CD14-positive monocyte (primary cell): ENCODE data around the gene FBXO7. TPM values are rescaled to one million over a fixed set of nuclear protein-coding genes. Genes with fewer than 3 reads are reported as not detected.

Source experiments
- DNase-seq, 3 donors: peaks; one replicate each; pipeline ENCODE4 v3.0.0-alpha.2; 2011 to 2022
- H2AFZ ChIP-seq: 2 replicates; pipeline ENCODE4 v1.6.0; 2012; ENCODE audit warnings: mild to moderate bottlenecking, low read depth, low read length, inconsistent platforms; ENCODE audit not compliant: insufficient read depth, poor library complexity, severe bottlenecking
- H3K27ac ChIP-seq, 2 donors: 1 replicate in 1 of 2; 2 replicates in 1 of 2; pipeline ENCODE4 v1.5.1; 2012 to 2013; ENCODE audit warnings: low read length in 2 of 2, control low read depth in 1 of 2, inconsistent platforms in 1 of 2, low read depth in 1 of 2, mild to moderate bottlenecking in 1 of 2
- H3K27me3 ChIP-seq, 2 donors: one replicate each; pipeline versions ENCODE4 v1.6.0 to v1.6.1; 2011 to 2013; ENCODE audit warnings: low read length in 2 of 2; ENCODE audit not compliant: control insufficient read depth in 2 of 2, insufficient read depth in 2 of 2
- H3K36me3 ChIP-seq, 2 donors: replicated peaks in 1 of 2; 1 replicate in 1 of 2; 2 replicates in 1 of 2; pipeline versions ENCODE4 v1.5.1 to v1.6.1; 2012 to 2013; ENCODE audit warnings: low read length in 2 of 2, control low read depth in 1 of 2, inconsistent platforms in 1 of 2, mild to moderate bottlenecking in 1 of 2; ENCODE audit not compliant: insufficient read depth in 2 of 2, control insufficient read depth in 1 of 2
- H3K4me1 ChIP-seq, 2 donors: 1 replicate in 1 of 2; 2 replicates in 1 of 2; pipeline versions ENCODE4 v1.5.1 to v1.6.1; 2012 to 2013; ENCODE audit warnings: low read length in 2 of 2, control low read depth in 1 of 2, inconsistent platforms in 1 of 2, mild to moderate bottlenecking in 1 of 2, moderate library complexity in 1 of 2; ENCODE audit not compliant: insufficient read depth in 2 of 2, control insufficient read depth in 1 of 2
- H3K4me2 ChIP-seq: replicated peaks from 2 replicates; pipeline ENCODE3; 2012; ENCODE audit warnings: low read length, moderate library complexity, mild to moderate bottlenecking; ENCODE audit not compliant: poor library complexity, severe bottlenecking; ENCODE audit errors: extremely low read depth
- H3K4me3 ChIP-seq, 3 experiments: fragments of 200-600 bp in 1 of 3; sonication (generic) in 1 of 3; replicated peaks in 1 of 3; 1 replicate in 2 of 3; 2 replicates in 1 of 3; pipeline ENCODE4 v1.5.1; 2011 to 2013; ENCODE audit warnings: low read length in 3 of 3, mild to moderate bottlenecking in 3 of 3, control low read depth in 2 of 3, low read depth in 2 of 3, inconsistent platforms in 1 of 3, moderate library complexity in 1 of 3
- H3K79me2 ChIP-seq: 2 replicates; pipeline ENCODE4 v1.6.0; 2012; ENCODE audit warnings: mild to moderate bottlenecking, control low read depth, inconsistent platforms, low read length, moderate library complexity; ENCODE audit not compliant: insufficient read depth
- H3K9ac ChIP-seq: 2 replicates; pipeline ENCODE4 v1.6.0; 2017; ENCODE audit warnings: low read length, mild to moderate bottlenecking; ENCODE audit not compliant: insufficient read depth, poor library complexity, severe bottlenecking
- H3K9me3 ChIP-seq, 2 donors: replicated peaks in 1 of 2; 1 replicate in 1 of 2; 2 replicates in 1 of 2; pipeline versions ENCODE4 v1.5.1 to v1.6.1; 2012 to 2013; ENCODE audit warnings: low read length in 2 of 2, control low read depth in 1 of 2; ENCODE audit not compliant: control insufficient read depth in 1 of 2, insufficient read depth in 1 of 2
- H4K20me1 ChIP-seq: 2 replicates; pipeline ENCODE4 v1.6.0; 2012; ENCODE audit warnings: mild to moderate bottlenecking, low read length, control low read depth, moderate library complexity; ENCODE audit not compliant: insufficient read depth
- H3K27ac Mint-ChIP-seq, 7 donors: one replicate each; pipeline ENCODE4 v1.8.0; 2020; ENCODE audit warnings: mild to moderate bottlenecking in 7 of 7, mixed read lengths in 7 of 7, moderate library complexity in 6 of 7, inconsistent platforms in 2 of 7
- H3K27me3 Mint-ChIP-seq, 3 donors: one replicate each; pipeline ENCODE4 v1.8.0; 2021 to 2022; ENCODE audit warnings: low read depth in 3 of 3, mild to moderate bottlenecking in 3 of 3, mixed read lengths in 3 of 3, moderate library complexity in 3 of 3, inconsistent platforms in 1 of 3
- H3K36me3 Mint-ChIP-seq, 2 donors: one replicate each; pipeline ENCODE4 v1.8.0; 2020; ENCODE audit warnings: mixed read lengths in 2 of 2, inconsistent platforms in 1 of 2, mild to moderate bottlenecking in 1 of 2
- H3K4me1 Mint-ChIP-seq: one replicate; pipeline ENCODE4 v1.8.0; 2020; ENCODE audit warnings: mild to moderate bottlenecking, mixed read lengths
- H3K4me3 Mint-ChIP-seq, 2 donors: one replicate each; pipeline ENCODE4 v1.8.0; 2020; ENCODE audit warnings: mild to moderate bottlenecking in 2 of 2, mixed read lengths in 2 of 2, moderate library complexity in 1 of 2
- H3K9me3 Mint-ChIP-seq, 7 donors: one replicate each; pipeline ENCODE4 v1.8.0; 2020 to 2022; ENCODE audit warnings: mixed read lengths in 7 of 7, mild to moderate bottlenecking in 6 of 7, moderate library complexity in 6 of 7, inconsistent platforms in 2 of 7
- CTCF ChIP-seq: fragments of 200-600 bp; IDR thresholded peaks from one replicate; pipeline ENCODE4 v1.8.0; 2022; ENCODE audit warnings: antibody characterized with exemption, mild to moderate bottlenecking
- WGBS: methylation state at CpG from one replicate; pipeline ENCODE4 v1.1.5; 2013; ENCODE audit warnings: missing lambda C conversion rate; ENCODE audit not compliant: insufficient coverage; 5-methylcytosine and 5-hydroxymethylcytosine counted together
- intact Hi-C, 2 donors: fragments of 100-400 bp; cut with micrococcal nuclease; formaldehyde crosslinking; loops; one replicate each; pipeline versions ENCODE4 v1.15.0 to v1.15.1; 2023
- polyA plus RNA-seq, 3 donors: library from polyadenylated mRNA; depleted of rRNA in 1 of 3; unstranded in 2 of 3; stranded (reverse) in 1 of 3; fragments of 300-500 nt in 2 of 3; fragments of >200 nt in 1 of 3; fragmentation: Illumina TruSeq in 2 of 3; gene quantifications; 1 replicate in 2 of 3; 2 replicates in 1 of 3; pipeline ENCODE4 v1.2.3, GENCODE V29; 2012 to 2021

FBXO7 gene
- polyA plus RNA-seq, 3 donors, result 56.7 to 116 (median 103) TPM

DNA sequence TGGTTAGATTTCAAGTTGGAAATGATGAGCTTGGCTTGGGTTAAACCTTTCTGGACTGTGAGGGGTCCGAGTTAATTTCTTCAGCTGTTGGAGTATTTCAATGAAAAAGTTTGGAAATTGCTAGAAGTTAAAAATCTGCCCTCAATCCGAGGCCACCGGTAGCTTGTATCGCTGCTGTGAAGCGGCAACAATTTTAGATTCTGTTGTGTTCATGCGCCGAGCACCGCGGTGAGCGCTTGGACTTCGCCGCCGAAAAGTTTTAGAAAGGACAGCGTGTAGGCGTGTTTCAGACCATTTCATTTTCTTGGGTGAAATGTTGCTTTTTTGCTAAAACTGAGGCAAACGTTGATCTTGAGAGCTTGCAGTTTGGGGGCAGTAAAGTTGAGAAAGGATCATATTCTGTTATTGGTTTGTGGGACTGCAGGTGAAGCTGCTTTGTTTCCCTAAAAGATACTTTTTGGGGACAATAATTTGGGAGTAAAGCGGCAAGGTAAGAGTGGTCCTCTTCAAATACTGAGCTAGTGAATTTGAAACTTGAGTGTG, 928 bp downstream of the FBXO7 start:
- no peak for DNase-seq
- H3K4me3 Mint-ChIP-seq, result peak overlapping the region; percentile 93 to 97

More for the DNA sequence above, 928 bp downstream of the FBXO7 start:
- peak overlapping the region; percentile 92 for H2AFZ ChIP-seq
- 2% methylated on average over 17 of the region's 17 CpGs for WGBS
- TF ChIP-seq CTCF, result no peak
- peaks cover 21 to 41% of the 10 kb centered on the region in 2 donors for H3K4me1 ChIP-seq
- no peaks in the 10 kb centered on the region for H3K27me3 ChIP-seq
- H3K9me3 Mint-ChIP-seq, result no peaks in the 10 kb centered on the region
- no peaks in the 10 kb centered on the region for H3K9me3 ChIP-seq
- H3K79me2 ChIP-seq, result peaks cover 70% of the 10 kb centered on the region
- peak overlapping the region; percentile 79 to 95 for H3K27ac ChIP-seq
- peak overlapping the region; percentile 86 to 96 (median 92) for H3K27ac Mint-ChIP-seq
- H4K20me1 ChIP-seq, result peaks cover 43% of the 10 kb centered on the region
- peak overlapping the region; percentile 78 for H3K4me2 ChIP-seq
- peak overlapping the region; percentile 98 for H3K9ac ChIP-seq
- peak overlapping the region; percentile 56 to 94 (median 81) for H3K4me3 ChIP-seq
- H3K36me3 ChIP-seq, result peaks cover 0 to 16% of the 10 kb centered on the region in 2 donors
- intact Hi-C loops, result loop anchor here (2.0 to 10.0 kb wide), 3 partner anchors 61 to 1501 kb away; partner anchors contain the start of gene RTCB (in 1 of the 2)
- H3K27me3 Mint-ChIP-seq, result no peaks in the 10 kb centered on the region
- peaks cover 34% of the 10 kb centered on the region for H3K4me1 Mint-ChIP-seq
- peaks cover 10% of the 10 kb centered on the region in 2 donors for H3K36me3 Mint-ChIP-seq
